AG08396 (cell line): ENCODE measurements around the gene NKPD1.
A peak's percentile ranks its signal among the peaks of the same experiment; 100 is the strongest.

Experiments
- DNase-seq: peaks from one replicate; pipeline ENCODE4 v3.0.0; 2012; ENCODE audit warnings: low spot score, mixed read lengths

NKPD1 gene

GRCh38 chr19:45160870-45161737 is at the start of gene NKPD1:
NKPD1 (minus strand) TSS chr19:45160982; CDS start chr19:45160150, 832 bp downstream.
- DNase-seq: no peak

GRCh38 chr19:45206328-45206727 is 45.5 kb upstream of the NKPD1 start:
- no peak for DNase-seq

- DNase-seq: no peak
Measured at GRCh38 chr19:45205810-45206209, 45.0 kb upstream of the NKPD1 start.

- DNase-seq: no peak
Measured at GRCh38 chr19:45202637-45203036, 41.9 kb upstream of the NKPD1 start.

GRCh38 chr19:45200568-45200967 is 39.8 kb upstream of the NKPD1 start:
- no peak for DNase-seq

- DNase-seq: no peak
Measured at GRCh38 chr19:45195764-45196163, 35.0 kb upstream of the NKPD1 start.

GRCh38 chr19:45191375-45191774 is 30.6 kb upstream of the NKPD1 start:
- no peak for DNase-seq

- DNase-seq: no peak
Measured at GRCh38 chr19:45189971-45190370, 29.2 kb upstream of the NKPD1 start.

GRCh38 chr19:45187421-45188100 is 26.8 kb upstream of the NKPD1 start:
- no peak for DNase-seq

- DNase-seq: no peak
Measured at GRCh38 chr19:45186509-45187334, 25.9 kb upstream of the NKPD1 start.

- DNase-seq: no peak
Measured at GRCh38 chr19:45184115-45184514, 23.3 kb upstream of the NKPD1 start.

- no peak for DNase-seq
Measured at GRCh38 chr19:45182758-45183157, 22.0 kb upstream of the NKPD1 start.

- no peak for DNase-seq
Measured at GRCh38 chr19:45180936-45181335, 20.2 kb upstream of the NKPD1 start.

GRCh38 chr19:45179892-45180370 is 19.1 kb upstream of the NKPD1 start:
- DNase-seq: no peak

GRCh38 chr19:45179072-45179891 is 18.5 kb upstream of the NKPD1 start:
- DNase-seq: peak; percentile 56

- peak; percentile 98 for DNase-seq
Measured at GRCh38 chr19:45178262-45179071, 17.7 kb upstream of the NKPD1 start, which contains the start of gene BLOC1S3. BLOC1S3 (plus strand) TSS chr19:45178784; CDS start chr19:45179297, 513 bp downstream.

GRCh38 chr19:45177817-45178261 is 17.1 kb upstream of the NKPD1 start, which contains the start of gene TRAPPC6A:
TRAPPC6A (minus strand) TSS chr19:45178237; CDS start chr19:45178218, 19 bp downstream.
- peak; percentile 73 for DNase-seq

GRCh38 chr19:45175515-45176345 is 14.9 kb upstream of the NKPD1 start:
- no peak for DNase-seq

- no peak for DNase-seq
Measured at GRCh38 chr19:45173816-45174215, 13.0 kb upstream of the NKPD1 start.
